Caki2 (cell line): Measurements from ENCODE around the gene TTC39C. TPM values are rescaled to one million over a fixed set of nuclear protein-coding genes. Genes with fewer than 3 reads are reported as not detected.
A peak's percentile ranks its signal among the peaks of the same experiment; 100 is the strongest.

Source experiments
- DNase-seq: peaks from one replicate; pipeline ENCODE4 v3.0.0-alpha.2; 2015; ENCODE audit warnings: low read depth
- in situ Hi-C: cut with HindIII; loops from 2 replicates; pipeline ENCODE4 v1.10.0; 2016; ENCODE audit warnings: low sequenced_read_pairs, low pct_unique_long_range_greater_than_20kb, mixed read lengths
- total RNA-seq: library from RNA; depleted of rRNA; stranded (reverse); fragments of >200 nt; shearing (Covaris generic); gene quantifications from 2 replicates; pipeline ENCODE4 v1.2.3, GENCODE V29; 2014; ENCODE audit warnings: low replicate concordance; rRNA removed

TTC39C gene
- 2.7 and 9.8 TPM in 2 replicates for total RNA-seq

- DNase-seq: peak; percentile 60
- in situ Hi-C loops: no loop called here
Observed at GRCh38 chr18:24014062-24014985, at the start of gene TTC39C. TSS of gene TTC39C (plus strand) at chr18:24014754. CDS start at chr18:24014872, 118 bp downstream.

GRCh38 chr18:23966909-23967308, 47.6 kb upstream of the TTC39C start:
- in situ Hi-C loops: no loop called here

GRCh38 chr18:23967321-23968089, 47.0 kb upstream of the TTC39C start:
- DNase-seq: no peak
- in situ Hi-C loops: no loop called here

More at GRCh38 chr18:23966909-23967308, 47.6 kb upstream of the TTC39C start:
- no peak for DNase-seq

GRCh38 chr18:23968638-23969604, 45.6 kb upstream of the TTC39C start:
- no peak for DNase-seq
- in situ Hi-C loops: no loop called here

GRCh38 chr18:23969664-23970063, 44.9 kb upstream of the TTC39C start:
- in situ Hi-C loops: no loop called here
- no peak for DNase-seq

- in situ Hi-C loops: no loop called here
- no peak for DNase-seq
Observed at GRCh38 chr18:23970161-23971096, 44.1 kb upstream of the TTC39C start.

GRCh38 chr18:23971097-23971440, 43.5 kb upstream of the TTC39C start:
- in situ Hi-C loops: no loop called here

GRCh38 chr18:23971666-23972230, 42.8 kb upstream of the TTC39C start:
- in situ Hi-C loops: no loop called here
- DNase-seq: no peak

More at GRCh38 chr18:23971097-23971440, 43.5 kb upstream of the TTC39C start:
- DNase-seq: no peak

GRCh38 chr18:23972453-23972852, 42.1 kb upstream of the TTC39C start:
- in situ Hi-C loops: no loop called here
- DNase-seq: no peak

GRCh38 chr18:23977103-23977502, 37.5 kb upstream of the TTC39C start:
- in situ Hi-C loops: no loop called here

GRCh38 chr18:23977719-23978483, 36.7 kb upstream of the TTC39C start:
- no peak for DNase-seq
- in situ Hi-C loops: no loop called here

More at GRCh38 chr18:23977103-23977502, 37.5 kb upstream of the TTC39C start:
- no peak for DNase-seq

GRCh38 chr18:23981369-23981980, 33.1 kb upstream of the TTC39C start:
- no peak for DNase-seq
- in situ Hi-C loops: no loop called here

- DNase-seq: no peak
- in situ Hi-C loops: no loop called here
Observed at GRCh38 chr18:23982155-23983079, 32.1 kb upstream of the TTC39C start.

GRCh38 chr18:23983112-23983511, 31.4 kb upstream of the TTC39C start:
- DNase-seq: no peak
- in situ Hi-C loops: no loop called here
